IMR-90 (cell line): ENCODE data around the gene ZNF608. TPM values are rescaled to one million over a fixed set of nuclear protein-coding genes. Genes with fewer than 3 reads are reported as not detected.

Experiments
- ATAC-seq: fragments of 200-7000 bp; cut with Tn5 transposase; 2 replicates; pipeline ENCODE4 v1.9.1; 2020; ENCODE audit warnings: low read depth, mild to moderate bottlenecking, moderate library complexity
- BruUV-seq: library from RNA; stranded (reverse); fragments of 400-500 nt; replicated peaks from 2 replicates; lab custom pipeline; 2021; lab: Mats Ljungman, UMichigan
- CTCF ChIA-PET: fragments of 300-600 bp; formaldehyde crosslinking; extraction: SDS; loops from one replicate; lab custom pipeline; 2021; ENCODE audit warnings: antibody characterized with exemption; lab: Yijun Ruan, JAX
- POLR2A ChIA-PET: fragments of 300-600 bp; sonication (Branson Sonifier 250); formaldehyde crosslinking; loops from one replicate; lab custom pipeline; 2022; ENCODE audit warnings: antibody characterized with exemption; ENCODE audit not compliant: unreplicated experiment; lab: Charles Lee
- DNase-seq: peaks from one replicate; pipeline ENCODE4 v3.0.0; 2013
- H2AFZ ChIP-seq: replicated peaks from 2 replicates; pipeline ENCODE3; 2013; ENCODE audit warnings: low read length, mild to moderate bottlenecking; ENCODE audit not compliant: poor library complexity
- H2AK5ac ChIP-seq: 2 replicates; pipeline ENCODE4 v1.6.1; 2013; ENCODE audit warnings: low read depth, low read length, inconsistent platforms
- H2AK9ac ChIP-seq: replicated peaks from 2 replicates; pipeline ENCODE3; 2013; ENCODE audit warnings: mild to moderate bottlenecking, low read depth, low read length, moderate library complexity; ENCODE audit not compliant: poor library complexity
- H2BK120ac ChIP-seq: 2 replicates; pipeline ENCODE4 v1.6.1; 2013; ENCODE audit warnings: low read depth, low read length, inconsistent platforms
- H2BK15ac ChIP-seq: 3 replicates; pipeline ENCODE4 v1.6.1; 2013; ENCODE audit warnings: low read depth, low read length, inconsistent platforms
- H2BK20ac ChIP-seq: 2 replicates; pipeline ENCODE4 v1.6.1; 2013; ENCODE audit warnings: low read depth, mild to moderate bottlenecking, inconsistent platforms, low read length, moderate library complexity
- H2BK5ac ChIP-seq: 2 replicates; pipeline ENCODE4 v1.6.1; 2013; ENCODE audit warnings: mild to moderate bottlenecking, low read depth, low read length, inconsistent platforms; ENCODE audit not compliant: poor library complexity, severe bottlenecking
- H3K14ac ChIP-seq: replicated peaks from 2 replicates; pipeline ENCODE4 v1.6.1; 2013; ENCODE audit warnings: low read depth, low read length, inconsistent platforms
- H3K18ac ChIP-seq: 2 replicates; pipeline ENCODE4 v1.6.1; 2013; ENCODE audit warnings: low read depth, low read length, control low read depth
- H3K23ac ChIP-seq: 2 replicates; pipeline ENCODE4 v1.6.1; 2013; ENCODE audit warnings: low read depth, low read length, inconsistent platforms
- H3K27ac ChIP-seq: 2 replicates; pipeline ENCODE4 v1.5.1; 2013; ENCODE audit warnings: mild to moderate bottlenecking, control low read depth, low read length; ENCODE audit not compliant: insufficient read depth
- H3K27me3 ChIP-seq: 2 replicates; pipeline ENCODE4 v1.6.1; 2013; ENCODE audit warnings: low read length; ENCODE audit not compliant: control insufficient read depth, insufficient read depth
- H3K36me3 ChIP-seq: 2 replicates; pipeline ENCODE4 v1.6.1; 2013; ENCODE audit warnings: low read length, mixed read lengths; ENCODE audit not compliant: control insufficient read depth, insufficient read depth
- H3K4ac ChIP-seq: 2 replicates; pipeline ENCODE4 v1.6.1; 2013; ENCODE audit warnings: low read depth, low read length, inconsistent platforms
- H3K4me1 ChIP-seq: 2 replicates; pipeline ENCODE4 v1.6.1; 2013; ENCODE audit warnings: low read length, mixed read lengths; ENCODE audit not compliant: control insufficient read depth, insufficient read depth
- H3K4me2 ChIP-seq: 2 replicates; pipeline ENCODE4 v1.6.1; 2013; ENCODE audit warnings: low read depth, mild to moderate bottlenecking, control low read depth, low read length, moderate library complexity
- H3K4me3 ChIP-seq: 2 replicates; pipeline ENCODE4 v1.5.1; 2013; ENCODE audit warnings: low read depth, mild to moderate bottlenecking, control low read depth, low read length, moderate library complexity; ENCODE audit not compliant: insufficient read depth
- H3K56ac ChIP-seq: 2 replicates; pipeline ENCODE4 v1.6.1; 2013; ENCODE audit warnings: low read length, inconsistent platforms; ENCODE audit not compliant: insufficient read depth; ENCODE audit errors: extremely low read depth
- H3K79me1 ChIP-seq, 2 experiments: 2 replicates each; pipeline ENCODE4 v1.6.1; 2013; ENCODE audit warnings: low read length in 2 of 2, inconsistent platforms in 1 of 2, low read depth in 1 of 2
- H3K9ac ChIP-seq: 2 replicates; pipeline ENCODE4 v1.6.1; 2013; ENCODE audit warnings: low read depth, low read length, control low read depth
- H3K9me1 ChIP-seq: 2 replicates; pipeline ENCODE4 v1.6.1; 2013; ENCODE audit warnings: low read length, inconsistent platforms; ENCODE audit not compliant: insufficient read depth
- H3K9me3 ChIP-seq: 2 replicates; pipeline ENCODE4 v1.6.1; 2013; ENCODE audit warnings: low read length; ENCODE audit not compliant: control insufficient read depth, insufficient read depth
- H4K20me1 ChIP-seq: 2 replicates; pipeline ENCODE4 v1.6.1; 2013; ENCODE audit warnings: low read length, inconsistent platforms; ENCODE audit not compliant: insufficient read depth
- H4K5ac ChIP-seq: 2 replicates; pipeline ENCODE4 v1.6.1; 2013; ENCODE audit warnings: mild to moderate bottlenecking, low read depth, low read length, control low read depth
- H4K8ac ChIP-seq, 2 experiments: 2 replicates each; pipeline ENCODE4 v1.6.1; 2013; ENCODE audit warnings: low read depth in 2 of 2, low read length in 2 of 2, control low read depth in 1 of 2, inconsistent platforms in 1 of 2
- H4K91ac ChIP-seq: 2 replicates; pipeline ENCODE4 v1.6.1; 2013; ENCODE audit warnings: low read depth, low read length, inconsistent platforms; ENCODE audit not compliant: insufficient read depth
- BHLHE40 ChIP-seq: fragments of 150-350 bp; IDR thresholded peaks from 2 replicates; pipeline ENCODE4 v1.6.1; 2016; ENCODE audit warnings: mild to moderate bottlenecking, low read depth, low read length
- CEBPB ChIP-seq: IDR thresholded peaks from 2 replicates; pipeline ENCODE4 v1.6.1; 2012; ENCODE audit warnings: low read depth, low read length, improper control_type of control experiment
- CHD1 ChIP-seq: IDR thresholded peaks from 2 replicates; pipeline ENCODE4 v1.6.1; 2012; ENCODE audit warnings: low read depth, low read length, improper control_type of control experiment
- FOS ChIP-seq: fragments of 150-350 bp; IDR thresholded peaks from 2 replicates; pipeline ENCODE4 v1.6.1; 2016; ENCODE audit warnings: low read depth, low read length
- MAFK ChIP-seq: IDR thresholded peaks from 2 replicates; pipeline ENCODE4 v1.6.1; 2012; ENCODE audit warnings: low read depth, low read length, improper control_type of control experiment
- MAZ ChIP-seq: IDR thresholded peaks from 2 replicates; pipeline ENCODE4 v1.6.1; 2012; ENCODE audit warnings: low read depth, mild to moderate bottlenecking, low read length, improper control_type of control experiment, moderate library complexity, borderline replicate concordance
- MXI1 ChIP-seq: IDR thresholded peaks from 2 replicates; pipeline ENCODE4 v1.6.1; 2012; ENCODE audit warnings: low read depth, mild to moderate bottlenecking, low read length, moderate library complexity, borderline replicate concordance
- NFE2L2 ChIP-seq: fragments of 150-350 bp; IDR thresholded peaks from 2 replicates; pipeline ENCODE4 v1.6.1; 2016; ENCODE audit warnings: low read depth, mild to moderate bottlenecking, low read length
- POLR2A ChIP-seq: IDR thresholded peaks from 2 replicates; pipeline ENCODE4 v1.6.1; 2012; ENCODE audit warnings: mild to moderate bottlenecking, low read depth, low read length
- RAD21 ChIP-seq: IDR thresholded peaks from 2 replicates; pipeline ENCODE4 v1.6.1; 2012; ENCODE audit warnings: low read length, improper control_type of control experiment
- RCOR1 ChIP-seq: IDR thresholded peaks from 2 replicates; pipeline ENCODE4 v1.6.1; 2012; ENCODE audit warnings: mild to moderate bottlenecking, low read length, improper control_type of control experiment; ENCODE audit not compliant: insufficient replicate concordance
- RFX5 ChIP-seq: IDR thresholded peaks from 2 replicates; pipeline ENCODE4 v1.8.0; 2012; ENCODE audit warnings: low read depth, mild to moderate bottlenecking, low read length, moderate library complexity
- SMC3 ChIP-seq: fragments of 150-350 bp; IDR thresholded peaks from 2 replicates; pipeline ENCODE4 v1.6.1; 2016; ENCODE audit warnings: low read depth, mild to moderate bottlenecking, antibody characterized with exemption, low read length, moderate library complexity
- WGBS, 2 experiments: methylation state at CpG; one replicate each; pipeline versions ENCODE4 v1.1.5 to v1.1.7; 2013; ENCODE audit warnings: missing lambda C conversion rate in 2 of 2; ENCODE audit not compliant: insufficient read length in 1 of 2; ENCODE audit errors: extremely low coverage in 2 of 2; 5-methylcytosine and 5-hydroxymethylcytosine counted together
- dilution Hi-C: fragments of 300-500 bp; cut with HindIII; formaldehyde crosslinking; loops from one replicate; pipeline ENCODE4 v1.14.3; 2018; ENCODE audit warnings: low sequenced_read_pairs; ENCODE audit not compliant: unreplicated experiment
- in situ Hi-C: fragments of 300-500 bp; cut with MboI; formaldehyde crosslinking; loops from 3 replicates; pipeline ENCODE4 v1.14.3; 2019; ENCODE audit warnings: low sequenced_read_pairs, inconsistent platforms, mixed read lengths
- intact Hi-C: fragments of 100-400 bp; cut with micrococcal nuclease; formaldehyde crosslinking; loops from 2 replicates; pipeline ENCODE4 v1.10.0; 2022
- polyA plus RNA-seq, 3 experiments: library from polyadenylated mRNA; depleted of rRNA; stranded (reverse); fragments of >200 nt; gene quantifications; 2 replicates each; pipeline ENCODE4 v1.2.3, GENCODE V29; 2012; ENCODE audit warnings: low replicate concordance in 1 of 3
- total RNA-seq: library from RNA; depleted of rRNA; stranded (reverse); fragments of >200 nt; gene quantifications from 2 replicates; pipeline ENCODE4 v1.2.3, GENCODE V29; 2012
- TF ChIP-seq, protein P1 (sequence below): fragments of 150-350 bp; IDR thresholded peaks from 2 replicates; pipeline ENCODE4 v1.6.1; 2016; ENCODE audit warnings: low read depth, mild to moderate bottlenecking, low read length, moderate library complexity, borderline replicate concordance
- TF ChIP-seq, protein P2 (sequence below): fragments of 150-350 bp; IDR thresholded peaks from 2 replicates; pipeline ENCODE4 v1.6.1; 2017; ENCODE audit warnings: mild to moderate bottlenecking, antibody characterized with exemption, low read length, low read depth
- TF ChIP-seq, protein P3 (sequence below): conservative IDR thresholded peaks from 2 replicates; pipeline ENCODE4 v1.5.1; 2012; ENCODE audit warnings: mild to moderate bottlenecking, low read depth, low read length, improper control_type of control experiment

The ZNF608 gene
- total and polyA plus RNA-seq, 2 of the 4 experiments (the other 2 are of a cell fraction): 9.8 to 15.1 TPM

DNA sequence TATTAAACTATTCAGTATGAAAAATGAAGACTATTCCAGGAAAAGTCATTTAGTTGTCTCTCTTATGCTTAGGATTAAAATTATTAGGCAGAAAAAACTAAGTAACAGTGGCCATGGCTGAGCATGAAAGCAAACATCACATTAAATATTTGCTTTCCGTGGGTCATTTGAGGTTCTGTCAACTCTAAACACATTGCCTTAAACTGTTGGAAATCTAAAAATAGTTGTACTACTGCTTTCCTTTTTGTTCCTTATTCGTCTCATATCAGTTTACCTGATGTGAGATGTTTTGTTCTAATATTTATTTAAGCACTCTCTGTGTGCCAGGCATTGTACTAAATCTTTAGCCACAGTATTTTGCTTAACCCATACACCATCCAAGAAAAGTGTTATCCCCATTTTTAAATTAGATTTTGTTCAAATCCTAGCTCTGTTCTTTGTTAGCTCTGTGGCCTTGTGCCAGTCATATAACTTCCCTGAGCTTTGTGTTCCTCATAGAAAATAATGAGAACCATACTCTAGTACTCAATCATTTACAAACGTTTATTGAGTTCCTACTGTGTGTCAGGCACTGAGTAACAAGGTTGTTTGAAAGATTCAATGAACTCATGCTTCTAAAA lies 18.7 kb upstream of the ZNF608 start:
- dilution Hi-C loops: no loop called here
- no peak for ATAC-seq

More for the DNA sequence above, 18.7 kb upstream of the ZNF608 start:
- no peak overlapping the region for H2BK15ac ChIP-seq
- H2BK120ac ChIP-seq: no peak overlapping the region
- no peak overlapping the region for H2AFZ ChIP-seq
- H2AK9ac ChIP-seq: no peak overlapping the region
- no peaks in the 10 kb centered on the region for H3K4me1 ChIP-seq
- no TSS peak for BruUV-seq
- H3K4me2 ChIP-seq: no peak overlapping the region
- H2BK5ac ChIP-seq: no peak overlapping the region
- H3K9me1 ChIP-seq: no peaks in the 10 kb centered on the region
- intact Hi-C loops (no loop called here), in situ Hi-C loops (no loop called here)
- no peaks in the 10 kb centered on the region for H3K9me3 ChIP-seq
- H3K56ac ChIP-seq: no peak overlapping the region
- no peak overlapping the region for H3K9ac ChIP-seq
- H3K27ac ChIP-seq: no peak overlapping the region
- H2BK20ac ChIP-seq: no peak overlapping the region
- no peak overlapping the region for H3K18ac ChIP-seq
- POLR2A ChIA-PET: no interaction called here
- no peak overlapping the region for H3K4me3 ChIP-seq
- no peak overlapping the region for H3K4ac ChIP-seq
- H3K23ac ChIP-seq: no peak overlapping the region
- no peak for TF ChIP-seq CEBPB
- no peak for TF ChIP-seq RCOR1
- TF ChIP-seq MAFK: no peak
- TF ChIP-seq MXI1: no peak
- TF ChIP-seq, protein P1, sequence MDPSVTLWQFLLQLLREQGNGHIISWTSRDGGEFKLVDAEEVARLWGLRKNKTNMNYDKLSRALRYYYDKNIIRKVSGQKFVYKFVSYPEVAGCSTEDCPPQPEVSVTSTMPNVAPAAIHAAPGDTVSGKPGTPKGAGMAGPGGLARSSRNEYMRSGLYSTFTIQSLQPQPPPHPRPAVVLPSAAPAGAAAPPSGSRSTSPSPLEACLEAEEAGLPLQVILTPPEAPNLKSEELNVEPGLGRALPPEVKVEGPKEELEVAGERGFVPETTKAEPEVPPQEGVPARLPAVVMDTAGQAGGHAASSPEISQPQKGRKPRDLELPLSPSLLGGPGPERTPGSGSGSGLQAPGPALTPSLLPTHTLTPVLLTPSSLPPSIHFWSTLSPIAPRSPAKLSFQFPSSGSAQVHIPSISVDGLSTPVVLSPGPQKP: no peak
- no peak for TF ChIP-seq BHLHE40
- TF ChIP-seq NFE2L2: no peak
- TF ChIP-seq RAD21: no peak
- TF ChIP-seq MAZ: no peak
- TF ChIP-seq, protein P2, sequence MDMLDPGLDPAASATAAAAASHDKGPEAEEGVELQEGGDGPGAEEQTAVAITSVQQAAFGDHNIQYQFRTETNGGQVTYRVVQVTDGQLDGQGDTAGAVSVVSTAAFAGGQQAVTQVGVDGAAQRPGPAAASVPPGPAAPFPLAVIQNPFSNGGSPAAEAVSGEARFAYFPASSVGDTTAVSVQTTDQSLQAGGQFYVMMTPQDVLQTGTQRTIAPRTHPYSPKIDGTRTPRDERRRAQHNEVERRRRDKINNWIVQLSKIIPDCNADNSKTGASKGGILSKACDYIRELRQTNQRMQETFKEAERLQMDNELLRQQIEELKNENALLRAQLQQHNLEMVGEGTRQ: no peak
- TF ChIP-seq FOS: no peak
- TF ChIP-seq, protein P3, sequence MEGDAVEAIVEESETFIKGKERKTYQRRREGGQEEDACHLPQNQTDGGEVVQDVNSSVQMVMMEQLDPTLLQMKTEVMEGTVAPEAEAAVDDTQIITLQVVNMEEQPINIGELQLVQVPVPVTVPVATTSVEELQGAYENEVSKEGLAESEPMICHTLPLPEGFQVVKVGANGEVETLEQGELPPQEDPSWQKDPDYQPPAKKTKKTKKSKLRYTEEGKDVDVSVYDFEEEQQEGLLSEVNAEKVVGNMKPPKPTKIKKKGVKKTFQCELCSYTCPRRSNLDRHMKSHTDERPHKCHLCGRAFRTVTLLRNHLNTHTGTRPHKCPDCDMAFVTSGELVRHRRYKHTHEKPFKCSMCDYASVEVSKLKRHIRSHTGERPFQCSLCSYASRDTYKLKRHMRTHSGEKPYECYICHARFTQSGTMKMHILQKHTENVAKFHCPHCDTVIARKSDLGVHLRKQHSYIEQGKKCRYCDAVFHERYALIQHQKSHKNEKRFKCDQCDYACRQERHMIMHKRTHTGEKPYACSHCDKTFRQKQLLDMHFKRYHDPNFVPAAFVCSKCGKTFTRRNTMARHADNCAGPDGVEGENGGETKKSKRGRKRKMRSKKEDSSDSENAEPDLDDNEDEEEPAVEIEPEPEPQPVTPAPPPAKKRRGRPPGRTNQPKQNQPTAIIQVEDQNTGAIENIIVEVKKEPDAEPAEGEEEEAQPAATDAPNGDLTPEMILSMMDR: no peak
- TF ChIP-seq RFX5: no peak
- TF ChIP-seq CHD1: no peak
- no peak for TF ChIP-seq SMC3
- TF ChIP-seq POLR2A: no peak
- H3K79me1 ChIP-seq: no peaks in the 10 kb centered on the region
- H3K14ac ChIP-seq: no peak overlapping the region
- no peaks in the 10 kb centered on the region for H4K20me1 ChIP-seq
- H4K8ac ChIP-seq: no peak overlapping the region
- H2AK5ac ChIP-seq: no peak overlapping the region
- no peak overlapping the region for H4K5ac ChIP-seq
- no peaks in the 10 kb centered on the region for H3K36me3 ChIP-seq
- H3K27me3 ChIP-seq: no peaks in the 10 kb centered on the region
- CTCF ChIA-PET: no interaction called here
- no CpG with 5 or more reads among the region's 3 CpGs for WGBS, 2 experiments
- DNase-seq: no peak
- no peak overlapping the region for H4K91ac ChIP-seq
